Measurements from ENCODE around the gene RNASE8. TPM values are rescaled to one million over a fixed set of nuclear protein-coding genes. Genes with fewer than 3 reads are reported as not detected.

Gene RNASE8
- total RNA-seq, 1 donor from 2014 or later, result not detected

- peak overlapping the region in 1 of 3 donors; percentile 42 for H3K9ac ChIP-seq (ENCODE audit: low read depth in 1 of 3, low read length in 3 of 3)
- H3K27me3 ChIP-seq (ENCODE audit: control insufficient read depth in 3 of 3, insufficient read depth in 3 of 3, low read length in 3 of 3), result no peaks in the 10 kb centered on the region
- H3K27ac ChIP-seq (ENCODE audit: low read depth, low read length), result no peak overlapping the region
- H3K4me1 ChIP-seq (ENCODE audit: control insufficient read depth in 3 of 3, insufficient read depth in 3 of 3, low read length in 3 of 3), result peaks cover 79 to 94% (median 86%) of the 10 kb centered on the region in 3 donors
- H3K9me3 ChIP-seq (ENCODE audit: control insufficient read depth in 3 of 3, low read length in 3 of 3), result no peaks in the 10 kb centered on the region
- H3K36me3 ChIP-seq (ENCODE audit: control insufficient read depth in 3 of 3, insufficient read depth in 3 of 3, low read length in 3 of 3), result peaks cover 59 to 66% (median 63%) of the 10 kb centered on the region in 3 donors
- H3K4me3 ChIP-seq (ENCODE audit: low read length in 3 of 3), result peak overlapping the region in 1 of 3 donors; percentile 33
Observed at GRCh38 chr14:21019366-21019765, 38.3 kb upstream of the RNASE8 start.

DNA sequence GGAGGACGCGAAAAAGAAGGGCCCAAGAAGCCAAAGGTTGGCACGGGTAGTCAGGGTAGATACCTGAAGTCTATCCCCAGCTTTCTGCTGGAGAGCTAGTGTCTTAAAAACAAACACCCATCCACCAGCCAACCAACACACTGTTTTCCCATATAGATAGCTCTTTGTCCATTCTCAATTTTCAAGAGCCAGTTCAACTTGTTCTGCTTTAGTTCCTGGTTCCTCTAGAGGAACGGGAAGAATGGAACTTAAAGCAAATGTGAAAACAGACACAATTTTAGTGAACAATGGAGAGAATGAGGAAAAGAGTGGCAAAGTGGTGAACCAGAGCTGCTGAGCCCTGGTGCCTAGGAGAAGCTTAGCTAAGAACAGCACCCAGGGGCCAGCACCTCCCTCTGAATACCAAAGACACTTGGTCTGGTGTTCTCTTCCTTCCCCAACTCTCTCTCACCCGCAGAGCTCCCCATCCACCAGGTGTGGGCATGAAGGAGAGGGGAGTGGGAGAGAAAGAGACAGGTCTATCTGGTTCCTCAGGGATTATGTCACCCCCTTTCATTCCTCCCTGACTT is 36.6 kb upstream of the RNASE8 start:
- peaks cover 59 to 66% (median 63%) of the 10 kb centered on the region in 3 donors for H3K36me3 ChIP-seq (ENCODE audit: control insufficient read depth in 3 of 3, insufficient read depth in 3 of 3, low read length in 3 of 3)

GRCh38 chr14:21022686-21023085 is 34.9 kb upstream of the RNASE8 start:
- H3K9ac ChIP-seq (ENCODE audit: low read depth in 1 of 3, low read length in 3 of 3), result peak overlapping the region; percentile 91 to 98 (median 94)
- no peaks in the 10 kb centered on the region for H3K9me3 ChIP-seq (ENCODE audit: control insufficient read depth in 3 of 3, low read length in 3 of 3)
- no peaks in the 10 kb centered on the region for H3K27me3 ChIP-seq (ENCODE audit: control insufficient read depth in 3 of 3, insufficient read depth in 3 of 3, low read length in 3 of 3)
- H3K4me3 ChIP-seq (ENCODE audit: low read length in 3 of 3), result peak overlapping the region; percentile 73 to 93 (median 88)
- H3K36me3 ChIP-seq (ENCODE audit: control insufficient read depth in 3 of 3, insufficient read depth in 3 of 3, low read length in 3 of 3), result peaks cover 47 to 54% (median 51%) of the 10 kb centered on the region in 3 donors
- H3K4me1 ChIP-seq (ENCODE audit: control insufficient read depth in 3 of 3, insufficient read depth in 3 of 3, low read length in 3 of 3), result peaks cover 70 to 82% (median 77%) of the 10 kb centered on the region in 3 donors
- peak overlapping the region; percentile 98 for H3K27ac ChIP-seq (ENCODE audit: low read depth, low read length)

More for the DNA sequence above, 36.6 kb upstream of the RNASE8 start:
- H3K9me3 ChIP-seq (ENCODE audit: control insufficient read depth in 3 of 3, low read length in 3 of 3), result no peaks in the 10 kb centered on the region
- no peak overlapping the region for H3K4me3 ChIP-seq (ENCODE audit: low read length in 3 of 3)
- H3K9ac ChIP-seq (ENCODE audit: low read depth in 1 of 3, low read length in 3 of 3), result peak overlapping the region in 2 of 3 donors; percentile 43 to 45
- H3K4me1 ChIP-seq (ENCODE audit: control insufficient read depth in 3 of 3, insufficient read depth in 3 of 3, low read length in 3 of 3), result peaks cover 69 to 82% (median 77%) of the 10 kb centered on the region in 3 donors
- no peaks in the 10 kb centered on the region for H3K27me3 ChIP-seq (ENCODE audit: control insufficient read depth in 3 of 3, insufficient read depth in 3 of 3, low read length in 3 of 3)
- H3K27ac ChIP-seq (ENCODE audit: low read depth, low read length), result peak overlapping the region; percentile 9

GRCh38 chr14:21023174-21023573 is 34.4 kb upstream of the RNASE8 start:
- H3K4me1 ChIP-seq (ENCODE audit: control insufficient read depth in 3 of 3, insufficient read depth in 3 of 3, low read length in 3 of 3), result peaks cover 66 to 81% (median 73%) of the 10 kb centered on the region in 3 donors
- peak overlapping the region; percentile 98 for H3K27ac ChIP-seq (ENCODE audit: low read depth, low read length)

GRCh38 chr14:21023817-21024584 is 33.6 kb upstream of the RNASE8 start:
- Histone ChIP-seq H3K4me1 (ENCODE audit: control insufficient read depth in 3 of 3, insufficient read depth in 3 of 3, low read length in 3 of 3) (peaks cover 59 to 72% (median 64%) of the 10 kb centered on the region in 3 donors), H3K36me3 (ENCODE audit: control insufficient read depth in 3 of 3, insufficient read depth in 3 of 3, low read length in 3 of 3) (peaks cover 34 to 40% (median 37%) of the 10 kb centered on the region in 3 donors), H3K27me3 (ENCODE audit: control insufficient read depth in 3 of 3, insufficient read depth in 3 of 3, low read length in 3 of 3) (no peaks in the 10 kb centered on the region), H3K9me3 (ENCODE audit: control insufficient read depth in 3 of 3, low read length in 3 of 3) (no peaks in the 10 kb centered on the region), H3K27ac (ENCODE audit: low read depth, low read length) (peak overlapping the region; percentile 98), H3K4me3 (ENCODE audit: low read length in 3 of 3) (peak overlapping the region; percentile 73 to 93 (median 88)), H3K9ac (ENCODE audit: low read depth in 1 of 3, low read length in 3 of 3) (peak overlapping the region; percentile 91 to 98 (median 94))

More at GRCh38 chr14:21023174-21023573, 34.4 kb upstream of the RNASE8 start:
- H3K4me3 ChIP-seq (ENCODE audit: low read length in 3 of 3), result peak overlapping the region; percentile 73 to 93 (median 88)
- H3K36me3 ChIP-seq (ENCODE audit: control insufficient read depth in 3 of 3, insufficient read depth in 3 of 3, low read length in 3 of 3), result peaks cover 43 to 49% (median 46%) of the 10 kb centered on the region in 3 donors
- no peaks in the 10 kb centered on the region for H3K9me3 ChIP-seq (ENCODE audit: control insufficient read depth in 3 of 3, low read length in 3 of 3)
- H3K27me3 ChIP-seq (ENCODE audit: control insufficient read depth in 3 of 3, insufficient read depth in 3 of 3, low read length in 3 of 3), result no peaks in the 10 kb centered on the region
- peak overlapping the region; percentile 91 to 98 (median 94) for H3K9ac ChIP-seq (ENCODE audit: low read depth in 1 of 3, low read length in 3 of 3)

- H3K36me3 ChIP-seq (ENCODE audit: control insufficient read depth in 3 of 3, insufficient read depth in 3 of 3, low read length in 3 of 3), result peaks cover 27 to 33% (median 30%) of the 10 kb centered on the region in 3 donors
- H3K9me3 ChIP-seq (ENCODE audit: control insufficient read depth in 3 of 3, low read length in 3 of 3), result no peaks in the 10 kb centered on the region
- peak within 1 kb of the TSS; percentile 98 for H3K27ac ChIP-seq (ENCODE audit: low read depth, low read length)
- H3K9ac ChIP-seq (ENCODE audit: low read depth in 1 of 3, low read length in 3 of 3), result peak within 1 kb of the TSS; percentile 91 to 98 (median 94)
- H3K4me1 ChIP-seq (ENCODE audit: control insufficient read depth in 3 of 3, insufficient read depth in 3 of 3, low read length in 3 of 3), result peaks cover 57 to 68% (median 58%) of the 10 kb centered on the region in 3 donors
- H3K27me3 ChIP-seq (ENCODE audit: control insufficient read depth in 3 of 3, insufficient read depth in 3 of 3, low read length in 3 of 3), result no peaks in the 10 kb centered on the region
- peak within 1 kb of the TSS; percentile 78 to 93 (median 88) for H3K4me3 ChIP-seq (ENCODE audit: low read length in 3 of 3)
Observed at GRCh38 chr14:21024585-21025370, 32.8 kb upstream of the RNASE8 start, which contains the start of gene NDRG2. NDRG2 (minus strand) TSS chr14:21025061; CDS start chr14:21023315, 1,746 bp downstream.

GRCh38 chr14:21025371-21026273 is 32.0 kb upstream of the RNASE8 start:
- Histone ChIP-seq H3K36me3 (ENCODE audit: control insufficient read depth in 3 of 3, insufficient read depth in 3 of 3, low read length in 3 of 3) (peaks cover 19 to 28% (median 23%) of the 10 kb centered on the region in 3 donors), H3K9ac (ENCODE audit: low read depth in 1 of 3, low read length in 3 of 3) (peak overlapping the region; percentile 79 to 97 (median 90)), H3K4me1 (ENCODE audit: control insufficient read depth in 3 of 3, insufficient read depth in 3 of 3, low read length in 3 of 3) (peaks cover 52 to 64% (median 55%) of the 10 kb centered on the region in 3 donors), H3K9me3 (ENCODE audit: control insufficient read depth in 3 of 3, low read length in 3 of 3) (no peaks in the 10 kb centered on the region), H3K27me3 (ENCODE audit: control insufficient read depth in 3 of 3, insufficient read depth in 3 of 3, low read length in 3 of 3) (no peaks in the 10 kb centered on the region), H3K27ac (ENCODE audit: low read depth, low read length) (peak overlapping the region; percentile 98), H3K4me3 (ENCODE audit: low read length in 3 of 3) (peak overlapping the region; percentile 70 to 86 (median 78))

DNA sequence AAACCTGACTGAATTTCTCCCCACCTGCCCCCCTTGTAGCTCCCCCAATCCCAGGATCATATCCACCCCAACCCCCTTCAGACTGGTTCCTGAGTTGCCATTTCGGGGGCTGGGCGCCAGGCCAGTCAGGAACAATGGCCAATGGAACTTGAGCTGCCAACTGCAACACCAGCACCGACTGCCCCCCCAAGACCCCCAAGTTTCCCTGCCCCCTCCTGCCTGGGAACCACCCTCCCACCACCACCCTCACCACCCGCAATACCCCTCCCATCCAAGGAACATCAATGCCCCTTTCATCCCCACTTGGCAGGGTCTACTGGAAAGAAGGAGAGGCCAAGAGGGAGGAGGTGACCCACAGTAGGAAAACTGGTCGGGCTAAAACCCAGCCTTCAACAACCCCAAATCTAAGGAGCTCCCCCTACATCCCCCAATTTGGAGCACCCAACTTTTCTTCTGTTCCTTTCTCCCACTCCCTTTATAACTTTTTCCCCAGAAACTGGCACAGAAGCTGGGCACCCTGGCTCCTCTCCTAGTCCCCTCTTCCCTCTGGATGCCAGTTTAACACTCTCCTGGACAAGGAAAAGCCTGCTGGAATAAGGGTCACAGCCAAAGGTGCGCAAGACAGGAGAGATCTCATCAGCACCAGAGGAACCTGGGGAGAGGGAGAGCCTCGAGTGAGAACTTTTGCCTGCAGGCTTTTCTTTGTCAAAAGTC is 31.2 kb upstream of the RNASE8 start:
- Histone ChIP-seq H3K27me3 (ENCODE audit: control insufficient read depth in 3 of 3, insufficient read depth in 3 of 3, low read length in 3 of 3) (no peaks in the 10 kb centered on the region), H3K4me1 (ENCODE audit: control insufficient read depth in 3 of 3, insufficient read depth in 3 of 3, low read length in 3 of 3) (peaks cover 44 to 56% (median 47%) of the 10 kb centered on the region in 3 donors), H3K9ac (ENCODE audit: low read depth in 1 of 3, low read length in 3 of 3) (peak overlapping the region; percentile 62 to 83 (median 81)), H3K36me3 (ENCODE audit: control insufficient read depth in 3 of 3, insufficient read depth in 3 of 3, low read length in 3 of 3) (peaks cover 11 to 20% (median 15%) of the 10 kb centered on the region in 3 donors), H3K9me3 (ENCODE audit: control insufficient read depth in 3 of 3, low read length in 3 of 3) (no peaks in the 10 kb centered on the region), H3K27ac (ENCODE audit: low read depth, low read length) (peak overlapping the region; percentile 98), H3K4me3 (ENCODE audit: low read length in 3 of 3) (peak overlapping the region; percentile 43 to 63 (median 58))
